GM19239 (cell line): ENCODE results near the gene VPS16.

Experiments
- DNase-seq: peaks from one replicate; pipeline ENCODE4 v3.0.0; 2011; ENCODE audit warnings: low spot score; ENCODE audit not compliant: insufficient read length
- FAIRE-seq: peaks from 2 replicates; lab custom pipeline; 2011; peaks lifted over from hg19 to GRCh38; lab: Jason Lieb, UNC

The VPS16 gene

DNA sequence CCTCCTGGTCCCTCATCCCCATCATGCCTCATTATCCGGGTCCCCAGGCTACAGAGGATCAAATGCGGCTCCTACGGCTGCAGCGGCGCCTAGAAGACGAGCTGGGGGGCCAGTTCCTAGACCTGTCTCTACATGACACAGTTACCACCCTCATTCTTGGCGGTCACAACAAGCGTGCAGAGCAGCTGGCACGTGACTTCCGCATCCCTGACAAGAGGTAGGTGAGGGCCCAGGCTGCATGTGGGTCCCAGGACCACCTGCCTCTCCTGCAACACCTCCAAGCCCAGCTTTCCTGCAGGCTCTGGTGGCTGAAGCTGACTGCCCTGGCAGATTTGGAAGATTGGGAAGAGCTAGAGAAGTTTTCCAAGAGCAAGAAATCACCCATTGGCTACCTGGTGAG, 24.6 kb downstream of the VPS16 start:
- DNase-seq (no peak), FAIRE-seq (no peak)

- DNase-seq (no peak), FAIRE-seq (no peak)
These were observed 25.1 kb downstream of the VPS16 start for GRCh38 chr20:2865630-2866029.

GRCh38 chr20:2866236-2866635, 25.7 kb downstream of the VPS16 start:
- no peak for DNase-seq
- FAIRE-seq = no peak

DNA sequence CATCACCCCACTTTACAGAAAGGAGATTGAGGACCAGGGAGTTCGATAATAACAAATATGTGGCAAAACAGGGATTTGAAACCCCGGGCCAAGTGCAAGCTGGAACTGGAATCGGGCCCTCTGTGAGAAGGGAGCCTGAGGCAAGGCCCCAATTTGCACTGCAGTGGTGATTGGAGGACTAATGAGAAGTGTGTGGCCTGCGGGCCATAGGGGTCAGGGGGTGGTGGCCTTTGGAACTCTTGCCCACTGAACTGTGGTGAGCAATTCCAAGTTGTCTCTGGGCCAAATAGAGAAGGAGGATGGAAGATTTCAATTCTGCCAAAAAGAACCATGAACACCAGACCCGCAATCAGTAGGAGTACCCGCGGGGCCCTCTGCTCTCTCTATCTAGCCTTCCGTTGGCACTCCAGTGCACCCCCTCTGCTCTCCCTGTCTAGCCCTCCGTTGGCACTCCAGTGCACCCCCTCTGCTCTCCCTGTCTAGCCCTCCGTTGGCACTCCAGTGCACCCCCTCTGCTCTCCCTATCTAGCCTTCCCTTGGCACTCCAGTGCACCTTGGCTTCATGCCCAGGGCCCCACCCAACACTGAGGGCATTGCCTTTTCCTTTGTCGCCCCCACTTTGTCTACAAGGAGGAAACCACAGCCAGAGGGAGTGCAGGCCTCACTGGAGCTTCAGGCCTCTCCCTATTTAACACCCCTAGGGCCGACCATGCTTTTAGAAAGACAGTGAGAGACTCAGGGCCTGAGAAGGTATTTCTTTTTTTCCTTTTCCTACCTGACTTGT, 26.7 kb downstream of the VPS16 start:
- DNase-seq (no peak), FAIRE-seq (no peak)

GRCh38 chr20:2869381-2869780, 28.8 kb downstream of the VPS16 start:
- no peak for DNase-seq
- FAIRE-seq = no peak

- no peak for FAIRE-seq
- no peak for DNase-seq
These were observed 30.5 kb downstream of the VPS16 start for GRCh38 chr20:2871111-2871465.

- peak; percentile 10 for DNase-seq
- no peak for FAIRE-seq
These were observed 31.3 kb downstream of the VPS16 start for GRCh38 chr20:2871661-2872458.

GRCh38 chr20:2872459-2873009, 32.0 kb downstream of the VPS16 start:
- FAIRE-seq (peak; percentile 54), DNase-seq (peak; percentile 56)

DNA sequence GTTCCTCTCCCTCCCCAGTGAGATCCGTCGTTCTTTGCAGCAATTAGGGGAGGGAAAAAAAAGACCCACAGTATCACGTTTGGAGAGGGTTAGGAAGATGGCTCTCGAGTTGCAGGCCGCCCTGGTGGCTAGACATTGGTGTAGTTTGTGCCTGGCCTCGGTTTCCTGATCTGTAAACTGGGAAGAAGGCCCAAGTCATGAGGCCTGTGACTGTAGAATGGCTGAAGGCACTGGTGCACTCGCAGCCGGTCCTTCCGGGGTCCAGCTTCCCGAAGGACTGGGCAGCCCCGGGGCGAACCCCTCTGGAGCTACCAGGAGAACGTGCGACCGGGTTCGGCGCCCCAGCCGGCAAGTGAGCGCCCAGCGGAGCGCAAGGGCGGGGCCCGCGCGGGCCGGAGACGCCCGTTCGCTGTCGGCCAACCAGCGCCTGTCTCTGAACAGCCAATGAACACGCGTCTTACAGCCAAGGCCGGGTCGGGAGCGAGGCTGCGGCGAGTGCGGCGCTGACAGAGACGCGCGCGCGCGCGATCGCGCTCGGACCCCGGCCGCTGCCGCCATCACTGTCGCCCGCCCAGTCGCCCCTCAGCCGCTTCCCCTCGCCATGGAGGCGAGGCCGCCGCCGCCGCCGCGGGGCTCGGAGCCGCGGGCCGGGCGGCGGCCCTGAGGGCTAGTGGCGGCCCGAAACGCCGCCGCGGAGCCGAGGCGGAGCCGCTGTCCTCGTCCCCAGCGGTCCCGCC, 32.6 kb downstream of the VPS16 start, which contains the start of gene PTPRA:
Gene PTPRA (plus strand): TSS at position 472 of the 737 bp plus-strand sequence. CDS start 90,797 bp downstream, outside the sequence.
- FAIRE-seq = peak; percentile 91
- DNase-seq = peak; percentile 88

DNA sequence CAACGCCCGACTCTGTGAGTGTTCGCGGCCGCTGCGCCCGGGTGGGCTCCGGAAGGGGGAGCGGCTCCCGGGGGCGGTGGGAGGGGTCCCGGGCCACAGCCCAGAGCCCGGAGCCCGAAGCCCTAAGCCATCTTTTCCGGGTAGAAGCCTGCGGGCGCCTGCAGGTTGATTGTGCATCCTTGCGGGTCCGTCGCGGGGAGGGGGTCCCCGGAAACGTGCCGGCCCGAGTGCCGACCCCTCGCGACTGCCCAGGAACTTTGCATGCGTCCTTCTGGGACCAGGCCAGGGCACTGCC, 33.1 kb downstream of the VPS16 start:
- FAIRE-seq (no peak), DNase-seq (no peak)

GRCh38 chr20:2874456-2874855, 33.9 kb downstream of the VPS16 start:
- DNase-seq (no peak), FAIRE-seq (peak; percentile 14)

DNA sequence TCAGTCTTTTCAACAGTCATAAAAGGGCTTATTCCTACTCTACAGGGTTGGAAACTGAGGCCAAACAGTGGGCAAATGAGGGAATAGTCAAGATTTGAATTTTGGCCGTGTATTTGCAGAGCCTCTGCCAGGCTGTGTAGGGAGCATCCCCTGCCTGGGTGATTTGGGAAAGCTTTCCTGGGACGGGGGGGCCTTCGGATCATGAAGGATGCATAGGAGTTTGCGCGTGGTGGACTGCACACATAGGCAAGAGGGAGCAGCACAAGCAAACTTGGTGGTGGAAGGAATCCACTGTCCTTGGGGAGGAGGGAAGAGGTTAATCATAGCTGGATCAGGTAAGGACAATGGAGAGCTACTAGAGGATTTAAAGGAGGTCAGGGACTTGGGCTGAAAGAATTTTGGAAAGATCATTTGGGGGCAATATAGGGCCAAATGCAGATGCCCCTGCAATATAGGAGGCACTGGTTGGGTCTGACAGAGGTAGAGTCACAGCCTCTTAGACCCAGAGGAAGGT, 35.2 kb downstream of the VPS16 start:
- DNase-seq (no peak), FAIRE-seq (no peak)

- FAIRE-seq (no peak), DNase-seq (no peak)
These were observed 38.0 kb downstream of the VPS16 start for GRCh38 chr20:2878515-2878914.

- no peak for FAIRE-seq
- DNase-seq = no peak
These were observed 38.6 kb downstream of the VPS16 start for GRCh38 chr20:2879146-2879545.

GRCh38 chr20:2880650-2881049, 40.1 kb downstream of the VPS16 start:
- FAIRE-seq = no peak

GRCh38 chr20:2883726-2884637, 43.4 kb downstream of the VPS16 start:
- DNase-seq (no peak), FAIRE-seq (peak; percentile 53)

More at GRCh38 chr20:2880650-2881049, 40.1 kb downstream of the VPS16 start:
- DNase-seq = no peak

GRCh38 chr20:2887715-2888114, 47.2 kb downstream of the VPS16 start:
- DNase-seq (no peak), FAIRE-seq (no peak)

GRCh38 chr20:2888224-2888955, 47.8 kb downstream of the VPS16 start:
- DNase-seq (no peak), FAIRE-seq (no peak)

DNA sequence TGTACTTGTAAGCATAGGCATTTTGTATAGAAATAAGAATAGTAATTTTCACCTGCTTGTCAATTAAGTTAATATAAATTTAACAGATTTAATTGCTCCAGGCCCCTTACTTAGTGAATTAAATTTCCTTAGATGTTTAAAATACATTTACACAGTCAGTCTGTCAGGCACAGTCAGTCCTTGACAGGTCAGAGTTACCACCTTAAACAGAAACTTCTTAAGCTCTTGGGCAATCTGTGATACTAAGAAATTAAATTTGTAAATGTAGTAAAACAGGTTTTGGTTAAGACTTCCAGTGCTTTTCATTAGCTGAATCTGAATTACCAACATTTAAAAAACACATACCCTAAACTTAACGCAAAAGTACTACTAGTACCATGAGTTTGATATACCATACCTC, 48.7 kb downstream of the VPS16 start:
- FAIRE-seq = no peak

More for the DNA sequence above, 48.7 kb downstream of the VPS16 start:
- DNase-seq = no peak
